Measurements from ENCODE around the gene PDZD7. TPM values are rescaled to one million over a fixed set of nuclear protein-coding genes. Genes with fewer than 3 reads are reported as not detected.

PDZD7 gene
- total and polyA plus RNA-seq, 9 of the 15 experiments (the other 6 are each of a cell fraction or from before 2014, with no cell fraction given): 0.04 to 0.24 (median 0.08) TPM; not detected in 3

- peak; percentile 52; the same call in 1 of the 2 replicates for TF ChIP-seq DEAF1 (CRISPR knock-in tag; IDR thresholded peaks at IDR 0.05)
- no peak for TF ChIP-seq SRSF1 (IDR thresholded peaks at IDR 0.05; ENCODE audit: low read depth, low read length)
- TF ChIP-seq BHLHE40 (IDR thresholded peaks at IDR 0.05; ENCODE audit: low read length): 0 out of 2 replicates have a peak, but pooled peaks have one; percentile 5
- TF ChIP-seq ZNF354B (CRISPR knock-in tag; IDR thresholded peaks at IDR 0.05): no peak
- no peak for TF ChIP-seq ATF1 (CRISPR knock-in tag; IDR thresholded peaks at IDR 0.05)
- no peak for TF ChIP-seq ATF1 (tag; IDR thresholded peaks at IDR 0.05)
- TF ChIP-seq HDGF (IDR thresholded peaks at IDR 0.05): no peak
- TF ChIP-seq KAT7 (CRISPR knock-in tag; IDR thresholded peaks at IDR 0.05; ENCODE audit: borderline replicate concordance): no peak
- TF ChIP-seq CHD2 (IDR thresholded peaks at IDR 0.05; ENCODE audit: low read depth, low read length): no peak
- TF ChIP-seq RCOR1 (IDR thresholded peaks at IDR 0.05; ENCODE audit: borderline replicate concordance in 1 of 2, low read depth in 2 of 2, low read length in 2 of 2): no peak
- TF ChIP-seq MYC (IDR thresholded peaks at IDR 0.05; ENCODE audit: low read depth, low read length): no peak
- TF ChIP-seq MYC (CRISPR knock-in tag; IDR thresholded peaks at IDR 0.05; ENCODE audit: borderline replicate concordance, low read depth): 0 out of 2 replicates have a peak, but pooled peaks have one; percentile 47
- TF ChIP-seq HMG20B (CRISPR knock-in tag; IDR thresholded peaks at IDR 0.05): no peak
- peak; percentile 33; the same call in 1 of the 2 replicates for TF ChIP-seq RB1 (IDR thresholded peaks at IDR 0.05; ENCODE audit: low read depth)
- TF ChIP-seq TGIF2 (CRISPR knock-in tag; IDR thresholded peaks at IDR 0.05): no peak
- peak; percentile 70 to 81 for TF ChIP-seq RAD21 (CRISPR knock-in tag; conservative IDR thresholded peaks at IDR 0.05 in 1 of 2, IDR thresholded peaks at IDR 0.05 in 1 of 2)
Observed at GRCh38 chr10:101014230-101014884, 16.6 kb downstream of the PDZD7 start (continued).
